Right lobe of liver (tissue), 4 donors: ENCODE measurements around the gene DUOXA2.

Experiments
- POLR2A ChIP-seq: fragments of 450-650 bp; IDR thresholded peaks from one replicate; pipeline ENCODE4 v1.6.1; 2017; ENCODE audit warnings: antibody characterized with exemption, mild to moderate bottlenecking
- TF ChIP-seq, protein P1 (sequence below), 4 donors: fragments of 200-600 bp in 3 of 4; fragments of 450-650 bp in 1 of 4; IDR thresholded peaks; one replicate each; pipeline versions ENCODE4 v1.5.1 to v1.8.0; 2016 to 2022; ENCODE audit warnings: antibody characterized with exemption in 4 of 4, mild to moderate bottlenecking in 2 of 4
- donor health status: DM: no; HTN: no; CAD: no.
- donor health status: DM: no; HTN: no; CAD: no.
- donor health status: DM: no; HTN: yes; CAD: no.

DNA sequence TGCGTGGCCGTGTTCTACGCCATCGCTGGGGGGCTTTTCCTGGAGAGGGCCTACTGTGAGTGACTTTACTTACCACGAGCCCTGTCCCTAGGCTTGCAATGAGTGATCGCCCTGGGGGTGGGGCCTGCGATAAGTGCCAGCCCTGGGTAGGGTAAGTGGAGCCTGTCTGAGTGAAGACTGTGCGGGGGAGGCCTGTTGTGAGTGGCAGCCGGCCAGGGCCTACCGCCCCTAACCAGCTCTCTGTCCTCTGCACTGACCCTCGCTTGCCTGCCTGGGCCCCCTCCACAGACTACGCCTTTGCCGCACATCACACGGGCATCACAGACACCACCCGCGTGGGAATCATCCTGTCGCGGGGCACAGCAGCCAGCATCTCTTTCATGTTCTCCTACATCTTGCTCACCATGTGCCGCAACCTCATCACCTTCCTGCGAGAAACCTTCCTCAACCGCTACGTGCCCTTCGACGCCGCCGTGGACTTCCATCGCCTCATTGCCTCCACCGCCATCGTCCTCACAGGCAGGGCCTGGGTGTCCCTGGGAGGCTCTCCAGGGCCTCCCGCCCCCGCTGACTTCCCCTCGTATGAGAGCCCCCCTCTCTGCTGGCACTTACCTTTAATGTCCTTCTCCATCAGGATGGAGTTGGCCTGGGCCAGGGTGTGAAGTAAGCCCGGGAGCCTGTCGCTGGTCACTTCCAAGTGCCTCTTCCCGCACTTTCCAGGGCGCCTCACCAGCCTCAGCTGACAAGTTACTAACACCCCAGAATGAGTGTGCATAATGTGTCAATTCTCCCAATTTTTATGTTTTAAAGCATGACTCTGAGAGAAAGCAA lies 38.1 kb downstream of the DUOXA2 start:
- TF ChIP-seq, protein P1, sequence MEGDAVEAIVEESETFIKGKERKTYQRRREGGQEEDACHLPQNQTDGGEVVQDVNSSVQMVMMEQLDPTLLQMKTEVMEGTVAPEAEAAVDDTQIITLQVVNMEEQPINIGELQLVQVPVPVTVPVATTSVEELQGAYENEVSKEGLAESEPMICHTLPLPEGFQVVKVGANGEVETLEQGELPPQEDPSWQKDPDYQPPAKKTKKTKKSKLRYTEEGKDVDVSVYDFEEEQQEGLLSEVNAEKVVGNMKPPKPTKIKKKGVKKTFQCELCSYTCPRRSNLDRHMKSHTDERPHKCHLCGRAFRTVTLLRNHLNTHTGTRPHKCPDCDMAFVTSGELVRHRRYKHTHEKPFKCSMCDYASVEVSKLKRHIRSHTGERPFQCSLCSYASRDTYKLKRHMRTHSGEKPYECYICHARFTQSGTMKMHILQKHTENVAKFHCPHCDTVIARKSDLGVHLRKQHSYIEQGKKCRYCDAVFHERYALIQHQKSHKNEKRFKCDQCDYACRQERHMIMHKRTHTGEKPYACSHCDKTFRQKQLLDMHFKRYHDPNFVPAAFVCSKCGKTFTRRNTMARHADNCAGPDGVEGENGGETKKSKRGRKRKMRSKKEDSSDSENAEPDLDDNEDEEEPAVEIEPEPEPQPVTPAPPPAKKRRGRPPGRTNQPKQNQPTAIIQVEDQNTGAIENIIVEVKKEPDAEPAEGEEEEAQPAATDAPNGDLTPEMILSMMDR (IDR thresholded peaks at IDR 0.05) = no peak
- TF ChIP-seq POLR2A = no peak
